Neutrophil (primary cell): ENCODE data around the gene DOK6.

Source experiments
- H3K27ac ChIP-seq: fragments of 200-600 bp; sonication (generic); 2 replicates; pipeline ENCODE4 v1.5.1; 2016; ENCODE audit warnings: mild to moderate bottlenecking, moderate library complexity
- H3K27me3 ChIP-seq: fragments of 200-600 bp; sonication (generic); 2 replicates; pipeline ENCODE4 v1.6.0; 2016; ENCODE audit warnings: mild to moderate bottlenecking
- H3K36me3 ChIP-seq: fragments of 200-600 bp; sonication (generic); 2 replicates; pipeline ENCODE4 v1.5.1; 2017
- H3K4me1 ChIP-seq, 2 experiments: fragments of 200-600 bp in 1 of 2; sonication (generic) in 1 of 2; 1 replicate in 1 of 2; 2 replicates in 1 of 2; pipeline versions ENCODE4 v1.5.1 to v1.6.1; 2013 to 2016; ENCODE audit warnings: low read depth in 1 of 2, low read length in 1 of 2, mild to moderate bottlenecking in 1 of 2, moderate library complexity in 1 of 2; ENCODE audit not compliant: control insufficient read depth in 1 of 2, insufficient read depth in 1 of 2
- H3K4me3 ChIP-seq, 2 experiments: fragments of 200-600 bp in 1 of 2; sonication (generic) in 1 of 2; 1 replicate in 1 of 2; 2 replicates in 1 of 2; pipeline ENCODE4 v1.5.1; 2013 to 2016; ENCODE audit warnings: low read depth in 1 of 2, low read length in 1 of 2, mild to moderate bottlenecking in 1 of 2, moderate library complexity in 1 of 2
- H3K9me3 ChIP-seq: fragments of 200-600 bp; sonication (generic); 2 replicates; pipeline ENCODE4 v1.5.1; 2016
- TF ChIP-seq, protein P1 (sequence below): fragments of 200-600 bp; sonication (generic); IDR thresholded peaks from 2 replicates; pipeline ENCODE4 v1.5.1; 2016; ENCODE audit warnings: antibody characterized with exemption

The DOK6 gene

DNA sequence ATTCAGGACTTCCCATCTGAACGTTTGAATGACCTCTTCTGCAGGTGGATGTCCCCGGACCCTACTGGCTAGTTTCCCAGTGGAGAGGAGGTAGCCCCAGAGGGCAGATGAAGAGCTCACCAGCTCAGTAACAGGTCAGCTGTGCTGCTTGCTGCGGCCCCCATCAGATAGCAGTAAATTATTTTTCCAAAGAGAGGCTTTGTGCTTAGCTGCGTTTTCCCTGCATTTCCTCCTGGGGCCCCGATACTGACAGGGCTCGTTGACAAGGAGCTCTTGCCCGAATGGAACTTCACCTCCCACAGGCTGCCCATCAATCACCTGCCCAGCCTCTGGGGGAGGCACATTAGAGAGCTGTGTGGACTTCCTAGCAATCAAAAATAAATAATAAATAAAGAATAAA lies 185.8 kb downstream of the DOK6 start:
- TF ChIP-seq, protein P1, sequence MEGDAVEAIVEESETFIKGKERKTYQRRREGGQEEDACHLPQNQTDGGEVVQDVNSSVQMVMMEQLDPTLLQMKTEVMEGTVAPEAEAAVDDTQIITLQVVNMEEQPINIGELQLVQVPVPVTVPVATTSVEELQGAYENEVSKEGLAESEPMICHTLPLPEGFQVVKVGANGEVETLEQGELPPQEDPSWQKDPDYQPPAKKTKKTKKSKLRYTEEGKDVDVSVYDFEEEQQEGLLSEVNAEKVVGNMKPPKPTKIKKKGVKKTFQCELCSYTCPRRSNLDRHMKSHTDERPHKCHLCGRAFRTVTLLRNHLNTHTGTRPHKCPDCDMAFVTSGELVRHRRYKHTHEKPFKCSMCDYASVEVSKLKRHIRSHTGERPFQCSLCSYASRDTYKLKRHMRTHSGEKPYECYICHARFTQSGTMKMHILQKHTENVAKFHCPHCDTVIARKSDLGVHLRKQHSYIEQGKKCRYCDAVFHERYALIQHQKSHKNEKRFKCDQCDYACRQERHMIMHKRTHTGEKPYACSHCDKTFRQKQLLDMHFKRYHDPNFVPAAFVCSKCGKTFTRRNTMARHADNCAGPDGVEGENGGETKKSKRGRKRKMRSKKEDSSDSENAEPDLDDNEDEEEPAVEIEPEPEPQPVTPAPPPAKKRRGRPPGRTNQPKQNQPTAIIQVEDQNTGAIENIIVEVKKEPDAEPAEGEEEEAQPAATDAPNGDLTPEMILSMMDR, result no peak
- H3K9me3 ChIP-seq, result no peaks in the 10 kb centered on the region
- H3K27ac ChIP-seq, result no peak overlapping the region
- no peak overlapping the region for H3K4me3 ChIP-seq
- no peaks in the 10 kb centered on the region for H3K27me3 ChIP-seq
- no peaks in the 10 kb centered on the region for H3K4me1 ChIP-seq
- no peaks in the 10 kb centered on the region for H3K36me3 ChIP-seq

DNA sequence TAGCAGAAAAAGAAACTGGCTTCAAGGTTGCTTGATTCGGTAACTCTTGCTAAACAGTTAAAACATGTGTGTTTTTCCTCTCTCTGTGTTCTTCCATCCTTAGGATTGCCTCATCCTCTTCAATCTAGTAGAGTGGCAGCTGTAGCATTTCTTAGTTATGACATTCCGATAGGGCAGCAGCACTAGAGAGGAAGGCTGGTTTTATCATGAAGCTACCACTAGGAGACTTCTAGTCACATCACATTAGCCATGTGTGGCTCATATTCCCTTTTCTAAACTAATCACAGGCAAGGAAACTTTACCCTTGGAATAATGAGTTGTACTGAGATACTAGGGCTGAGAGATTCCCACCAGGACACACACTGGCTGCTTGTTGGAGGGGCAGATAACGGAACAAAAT lies 187.6 kb downstream of the DOK6 start:
- no peak overlapping the region for H3K4me3 ChIP-seq
- H3K36me3 ChIP-seq, result no peaks in the 10 kb centered on the region
- H3K27ac ChIP-seq, result no peak overlapping the region
- H3K27me3 ChIP-seq, result no peaks in the 10 kb centered on the region
- TF ChIP-seq, protein P1, result no peak
- H3K9me3 ChIP-seq, result no peaks in the 10 kb centered on the region
- no peaks in the 10 kb centered on the region for H3K4me1 ChIP-seq

DNA sequence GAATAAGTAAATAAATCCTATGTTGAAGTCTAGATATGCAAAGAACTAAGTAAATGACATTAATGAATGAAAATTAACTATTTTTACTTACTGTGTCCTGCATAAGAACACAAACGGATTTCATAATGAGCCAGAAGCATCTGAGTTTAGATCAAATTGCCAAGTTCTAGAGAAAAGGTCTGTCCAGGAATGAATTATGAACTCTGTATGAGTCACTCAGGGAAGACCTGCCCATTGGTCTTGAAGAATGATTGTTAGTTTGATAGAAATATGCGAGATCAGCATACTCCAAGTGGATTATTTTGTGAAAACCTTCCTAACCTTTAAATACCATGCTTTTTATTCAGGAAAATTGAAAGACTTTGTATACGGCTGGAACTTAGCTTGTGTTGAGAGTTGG lies 189.5 kb downstream of the DOK6 start:
- H3K27ac ChIP-seq, result no peak overlapping the region
- no peaks in the 10 kb centered on the region for H3K9me3 ChIP-seq
- no peaks in the 10 kb centered on the region for H3K36me3 ChIP-seq
- no peak overlapping the region for H3K4me3 ChIP-seq
- TF ChIP-seq, protein P1, result no peak
- H3K4me1 ChIP-seq, result no peaks in the 10 kb centered on the region
- H3K27me3 ChIP-seq, result no peaks in the 10 kb centered on the region

DNA sequence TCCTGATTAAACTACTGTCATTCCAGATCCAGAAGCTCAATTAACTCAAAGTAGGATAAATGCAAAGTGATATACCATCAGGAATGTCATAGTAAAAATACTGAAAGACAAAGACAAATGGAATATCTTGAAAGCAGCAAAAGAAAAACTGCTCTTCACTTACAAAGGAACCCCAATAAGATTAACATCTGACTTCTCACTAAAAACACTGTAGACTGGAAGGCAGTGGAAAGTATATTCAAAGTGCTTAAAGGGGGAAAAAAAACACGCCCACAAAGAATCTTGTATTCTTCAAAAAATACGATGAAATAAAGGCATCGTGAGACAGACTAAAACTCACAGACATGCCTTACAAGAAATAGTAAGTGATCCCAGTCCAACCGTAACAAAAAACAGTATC lies 195.7 kb downstream of the DOK6 start:
- H3K27me3 ChIP-seq, result no peaks in the 10 kb centered on the region
- H3K27ac ChIP-seq, result no peak overlapping the region
- H3K4me1 ChIP-seq, result no peaks in the 10 kb centered on the region
- H3K36me3 ChIP-seq, result no peaks in the 10 kb centered on the region
- TF ChIP-seq, protein P1, result no peak
- no peaks in the 10 kb centered on the region for H3K9me3 ChIP-seq
- no peak overlapping the region for H3K4me3 ChIP-seq

DNA sequence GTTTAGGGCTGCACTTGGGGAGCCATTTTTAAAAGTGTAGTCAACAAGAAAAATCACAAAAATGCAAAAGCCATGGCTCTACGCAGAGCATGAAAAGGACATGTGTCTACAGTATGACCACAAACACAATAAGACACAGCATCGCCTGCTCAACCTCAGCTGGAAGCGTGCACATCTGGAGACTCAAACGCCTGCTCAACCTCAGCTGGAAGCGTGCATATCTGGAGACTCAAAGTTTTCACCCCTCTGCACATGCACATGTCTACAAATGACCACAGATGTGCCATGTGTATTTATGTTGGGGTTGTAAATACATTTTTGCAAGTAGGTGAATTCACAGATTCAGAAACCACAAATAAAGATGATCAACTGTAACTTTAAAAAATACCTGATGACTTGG lies 196.9 kb downstream of the DOK6 start:
- H3K36me3 ChIP-seq, result no peaks in the 10 kb centered on the region
- H3K4me1 ChIP-seq, result no peaks in the 10 kb centered on the region
- H3K27me3 ChIP-seq, result no peaks in the 10 kb centered on the region
- H3K4me3 ChIP-seq, result no peak overlapping the region
- no peak overlapping the region for H3K27ac ChIP-seq
- TF ChIP-seq, protein P1, result no peak
- no peaks in the 10 kb centered on the region for H3K9me3 ChIP-seq

DNA sequence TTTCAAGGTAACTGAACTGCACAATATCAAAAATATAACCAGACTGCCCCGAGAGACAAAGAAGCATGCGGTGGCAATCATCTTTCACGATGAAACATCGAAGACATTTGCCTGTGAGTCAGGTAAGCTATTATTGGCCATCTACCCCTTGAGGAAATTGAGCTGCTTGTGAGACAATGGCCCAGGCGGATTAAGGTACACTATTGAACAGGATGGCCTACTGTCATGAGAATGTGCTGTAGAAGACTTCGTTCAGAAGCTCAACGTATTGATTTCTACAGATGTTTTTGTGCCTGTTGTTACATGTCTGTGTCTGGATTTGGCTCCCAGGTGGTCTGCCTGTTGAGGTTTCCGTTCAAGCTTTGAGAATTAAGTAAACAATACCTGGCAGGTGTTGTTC lies 198.7 kb downstream of the DOK6 start:
- no peaks in the 10 kb centered on the region for H3K36me3 ChIP-seq
- no peaks in the 10 kb centered on the region for H3K4me1 ChIP-seq
- TF ChIP-seq, protein P1, result no peak
- no peak overlapping the region for H3K27ac ChIP-seq
- H3K27me3 ChIP-seq, result no peaks in the 10 kb centered on the region
- no peaks in the 10 kb centered on the region for H3K9me3 ChIP-seq
- no peak overlapping the region for H3K4me3 ChIP-seq
